Measurements from ENCODE around the gene BCAS3.

DNA sequence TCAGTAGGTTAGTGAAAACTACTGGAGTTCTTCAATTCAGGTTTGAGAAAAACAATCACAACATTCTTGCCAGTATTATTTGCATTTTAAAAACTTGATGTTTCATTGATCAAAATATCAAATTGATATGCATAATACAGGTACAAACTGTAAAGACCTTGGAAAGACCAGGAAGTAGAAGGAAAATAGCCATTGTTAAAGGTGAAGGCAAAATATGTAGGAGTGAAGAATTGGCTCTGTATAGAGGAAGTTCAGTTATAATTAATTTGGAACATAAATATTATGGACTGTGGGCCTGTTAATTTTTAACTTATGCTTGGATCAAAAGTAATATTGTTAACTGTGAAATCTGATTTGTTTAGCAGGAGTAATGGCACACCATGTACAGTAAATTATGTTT lies 112.6 kb downstream of the BCAS3 start:
- TF ChIP-seq CTCF (IDR thresholded peaks at IDR 0.05) (no peak), POLR2A (IDR thresholded peaks at IDR 0.05) (no peak)

All from heart left ventricle (tissue), 13 donors.